ENCODE data around the gene ADAMTS16.

DNA sequence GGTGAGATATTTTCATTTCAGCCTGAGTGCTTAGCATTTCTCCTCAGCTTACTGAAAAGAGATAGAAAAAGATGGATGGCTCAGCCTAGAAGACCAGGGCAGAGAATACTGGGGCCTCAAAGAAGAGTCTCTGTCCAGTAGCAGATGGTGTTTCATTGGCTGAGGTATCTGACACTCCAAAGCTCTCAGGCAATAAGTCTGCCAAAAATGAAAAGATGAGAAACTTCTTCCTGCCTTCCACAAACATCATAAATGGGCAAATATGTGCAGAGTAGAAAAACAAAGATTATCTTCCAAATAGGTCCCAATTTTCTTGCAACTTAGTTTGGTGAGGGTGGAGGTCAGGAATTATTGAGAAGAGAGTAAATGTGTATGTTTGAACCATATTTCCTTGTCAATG is 195.0 kb downstream of the ADAMTS16 start:
- TF ChIP-seq, protein P1, sequence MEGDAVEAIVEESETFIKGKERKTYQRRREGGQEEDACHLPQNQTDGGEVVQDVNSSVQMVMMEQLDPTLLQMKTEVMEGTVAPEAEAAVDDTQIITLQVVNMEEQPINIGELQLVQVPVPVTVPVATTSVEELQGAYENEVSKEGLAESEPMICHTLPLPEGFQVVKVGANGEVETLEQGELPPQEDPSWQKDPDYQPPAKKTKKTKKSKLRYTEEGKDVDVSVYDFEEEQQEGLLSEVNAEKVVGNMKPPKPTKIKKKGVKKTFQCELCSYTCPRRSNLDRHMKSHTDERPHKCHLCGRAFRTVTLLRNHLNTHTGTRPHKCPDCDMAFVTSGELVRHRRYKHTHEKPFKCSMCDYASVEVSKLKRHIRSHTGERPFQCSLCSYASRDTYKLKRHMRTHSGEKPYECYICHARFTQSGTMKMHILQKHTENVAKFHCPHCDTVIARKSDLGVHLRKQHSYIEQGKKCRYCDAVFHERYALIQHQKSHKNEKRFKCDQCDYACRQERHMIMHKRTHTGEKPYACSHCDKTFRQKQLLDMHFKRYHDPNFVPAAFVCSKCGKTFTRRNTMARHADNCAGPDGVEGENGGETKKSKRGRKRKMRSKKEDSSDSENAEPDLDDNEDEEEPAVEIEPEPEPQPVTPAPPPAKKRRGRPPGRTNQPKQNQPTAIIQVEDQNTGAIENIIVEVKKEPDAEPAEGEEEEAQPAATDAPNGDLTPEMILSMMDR (conservative IDR thresholded peaks at IDR 0.05; ENCODE audit: low read depth, low read length): no peak
- TF ChIP-seq EZH2 (IDR thresholded peaks at IDR 0.05; ENCODE audit: borderline replicate concordance, low read depth, low read length, poor library complexity, severe bottlenecking): no peak
